ENCODE measurements around the gene TOR3A.

DNA sequence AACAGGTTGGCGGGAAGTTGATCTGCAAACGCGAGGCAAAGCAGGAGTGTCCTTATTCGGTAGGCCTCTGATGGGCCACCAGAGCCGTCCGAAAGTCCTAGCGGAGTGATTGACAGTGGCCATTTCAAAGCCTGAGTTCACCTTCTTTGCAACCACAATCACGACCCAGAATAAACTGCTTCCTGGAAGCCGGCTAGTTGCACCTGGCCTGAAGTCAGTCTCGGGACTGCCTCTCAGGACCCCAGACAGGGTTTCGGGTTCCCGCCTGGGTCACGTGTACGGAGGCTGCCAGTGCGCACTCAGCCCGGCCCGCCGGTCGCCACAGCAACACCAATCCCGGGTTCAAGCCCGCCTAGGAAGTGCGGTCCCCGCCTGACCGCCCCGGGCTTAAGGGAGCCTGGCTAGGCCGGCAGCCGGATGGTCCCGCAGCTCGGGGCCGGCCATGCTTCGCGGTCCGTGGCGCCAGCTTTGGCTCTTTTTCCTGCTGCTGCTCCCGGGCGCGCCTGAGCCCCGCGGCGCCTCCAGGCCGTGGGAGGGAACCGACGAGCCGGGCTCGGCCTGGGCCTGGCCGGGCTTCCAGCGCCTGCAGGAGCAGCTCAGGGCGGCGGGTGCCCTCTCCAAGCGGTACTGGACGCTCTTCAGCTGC, at the start of gene TOR3A:
- TF ChIP-seq POLR2A (IDR thresholded peaks at IDR 0.05): peak; percentile 16
- TF ChIP-seq, protein P1, sequence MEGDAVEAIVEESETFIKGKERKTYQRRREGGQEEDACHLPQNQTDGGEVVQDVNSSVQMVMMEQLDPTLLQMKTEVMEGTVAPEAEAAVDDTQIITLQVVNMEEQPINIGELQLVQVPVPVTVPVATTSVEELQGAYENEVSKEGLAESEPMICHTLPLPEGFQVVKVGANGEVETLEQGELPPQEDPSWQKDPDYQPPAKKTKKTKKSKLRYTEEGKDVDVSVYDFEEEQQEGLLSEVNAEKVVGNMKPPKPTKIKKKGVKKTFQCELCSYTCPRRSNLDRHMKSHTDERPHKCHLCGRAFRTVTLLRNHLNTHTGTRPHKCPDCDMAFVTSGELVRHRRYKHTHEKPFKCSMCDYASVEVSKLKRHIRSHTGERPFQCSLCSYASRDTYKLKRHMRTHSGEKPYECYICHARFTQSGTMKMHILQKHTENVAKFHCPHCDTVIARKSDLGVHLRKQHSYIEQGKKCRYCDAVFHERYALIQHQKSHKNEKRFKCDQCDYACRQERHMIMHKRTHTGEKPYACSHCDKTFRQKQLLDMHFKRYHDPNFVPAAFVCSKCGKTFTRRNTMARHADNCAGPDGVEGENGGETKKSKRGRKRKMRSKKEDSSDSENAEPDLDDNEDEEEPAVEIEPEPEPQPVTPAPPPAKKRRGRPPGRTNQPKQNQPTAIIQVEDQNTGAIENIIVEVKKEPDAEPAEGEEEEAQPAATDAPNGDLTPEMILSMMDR (IDR thresholded peaks at IDR 0.05): no peak

All from testis (tissue), 2 donors.